ENCODE data around the gene CDS2.

The CDS2 gene

DNA sequence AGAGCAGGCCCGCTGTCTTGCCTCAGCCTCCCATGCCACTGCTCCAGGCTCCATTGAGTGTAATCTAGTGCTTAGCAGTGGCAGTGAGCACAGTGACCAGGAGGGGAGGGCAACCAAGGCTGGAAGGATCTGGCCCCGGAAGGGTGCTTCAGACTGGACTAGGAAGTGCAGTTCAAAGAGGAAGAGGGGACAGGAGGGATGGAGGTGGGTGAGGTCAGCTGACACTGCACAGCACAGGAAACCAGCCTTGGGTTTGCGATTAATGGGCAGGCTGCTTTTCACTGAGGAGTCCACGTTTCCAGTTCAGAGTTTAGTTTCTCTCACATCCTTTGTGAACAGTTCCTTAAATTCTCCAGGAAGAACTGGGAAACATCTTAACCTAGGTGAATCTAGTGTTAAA lies 46.9 kb downstream of the CDS2 start:
- Histone ChIP-seq H3K79me2 (ENCODE audit: insufficient read depth, low read length) (peaks cover 4% of the 10 kb centered on the region), H3K36me3 (ENCODE audit: low read length) (no peaks in the 10 kb centered on the region), H3K4me3 (ENCODE audit: insufficient read depth, low read length, poor library complexity, severe bottlenecking) (no peak overlapping the region)

DNA sequence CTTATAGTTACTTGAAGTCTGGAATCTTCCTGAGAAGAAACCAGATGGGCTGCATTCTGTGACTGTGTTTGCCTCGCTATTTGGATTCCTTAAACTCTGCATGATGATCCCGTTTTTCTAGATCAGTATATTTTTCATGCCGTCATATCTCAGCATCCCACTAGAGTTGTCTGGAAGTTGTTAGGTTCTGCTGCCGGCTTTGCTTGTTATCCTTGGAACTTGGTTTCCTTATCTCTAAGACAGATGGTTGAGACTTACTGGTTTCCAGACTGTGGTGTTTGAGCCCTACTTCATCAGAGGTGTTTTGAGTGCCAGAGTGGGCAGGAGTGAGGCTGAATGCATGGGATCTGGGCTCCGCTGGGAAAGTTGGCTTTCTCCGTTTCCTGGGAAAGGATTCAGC lies 50.3 kb downstream of the CDS2 start:
- H3K4me2 ChIP-seq (ENCODE audit: low read depth, low read length, poor library complexity, severe bottlenecking) = no peak overlapping the region
- no peaks in the 10 kb centered on the region for H3F3A ChIP-seq (ENCODE audit: insufficient read depth)
- no peaks in the 10 kb centered on the region for H3K36me3 ChIP-seq (ENCODE audit: low read length)
- no peak overlapping the region for H3K27ac ChIP-seq (ENCODE audit: low read depth, low read length)
- no peak overlapping the region for H3K4me3 ChIP-seq (ENCODE audit: insufficient read depth, low read length, poor library complexity, severe bottlenecking)
- H3K9ac ChIP-seq (ENCODE audit: low read length) = no peak overlapping the region
- H4K20me1 ChIP-seq (ENCODE audit: low read depth, low read length) = no peaks in the 10 kb centered on the region
- no peak for TF ChIP-seq EZH2phosphoT487 (conservative IDR thresholded peaks at IDR 0.05; ENCODE audit: low read length)
- TF ChIP-seq, protein P1, sequence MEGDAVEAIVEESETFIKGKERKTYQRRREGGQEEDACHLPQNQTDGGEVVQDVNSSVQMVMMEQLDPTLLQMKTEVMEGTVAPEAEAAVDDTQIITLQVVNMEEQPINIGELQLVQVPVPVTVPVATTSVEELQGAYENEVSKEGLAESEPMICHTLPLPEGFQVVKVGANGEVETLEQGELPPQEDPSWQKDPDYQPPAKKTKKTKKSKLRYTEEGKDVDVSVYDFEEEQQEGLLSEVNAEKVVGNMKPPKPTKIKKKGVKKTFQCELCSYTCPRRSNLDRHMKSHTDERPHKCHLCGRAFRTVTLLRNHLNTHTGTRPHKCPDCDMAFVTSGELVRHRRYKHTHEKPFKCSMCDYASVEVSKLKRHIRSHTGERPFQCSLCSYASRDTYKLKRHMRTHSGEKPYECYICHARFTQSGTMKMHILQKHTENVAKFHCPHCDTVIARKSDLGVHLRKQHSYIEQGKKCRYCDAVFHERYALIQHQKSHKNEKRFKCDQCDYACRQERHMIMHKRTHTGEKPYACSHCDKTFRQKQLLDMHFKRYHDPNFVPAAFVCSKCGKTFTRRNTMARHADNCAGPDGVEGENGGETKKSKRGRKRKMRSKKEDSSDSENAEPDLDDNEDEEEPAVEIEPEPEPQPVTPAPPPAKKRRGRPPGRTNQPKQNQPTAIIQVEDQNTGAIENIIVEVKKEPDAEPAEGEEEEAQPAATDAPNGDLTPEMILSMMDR (IDR thresholded peaks at IDR 0.05; ENCODE audit: insufficient read depth, low read length, poor library complexity, severe bottlenecking) = no peak
- no peaks in the 10 kb centered on the region for H3K27me3 ChIP-seq (ENCODE audit: low read length)
- H3K9me3 ChIP-seq (ENCODE audit: insufficient read depth, low read length) = no peaks in the 10 kb centered on the region
- H3K79me2 ChIP-seq (ENCODE audit: insufficient read depth, low read length) = no peaks in the 10 kb centered on the region; the same call in 1 of the 2 replicates
- H3K9me2 ChIP-seq (replicated peaks; ENCODE audit: insufficient read depth, low read length) = no peaks in the 10 kb centered on the region
- no peak overlapping the region for H2AFZ ChIP-seq (ENCODE audit: low read depth, low read length, severe bottlenecking)

More for the DNA sequence above, 46.9 kb downstream of the CDS2 start:
- Histone ChIP-seq H2AFZ (ENCODE audit: low read depth, low read length, severe bottlenecking) (no peak overlapping the region), H3K4me2 (ENCODE audit: low read depth, low read length, poor library complexity, severe bottlenecking) (no peak overlapping the region), H3K9me2 (replicated peaks; ENCODE audit: insufficient read depth, low read length) (no peaks in the 10 kb centered on the region), H3F3A (ENCODE audit: insufficient read depth) (no peaks in the 10 kb centered on the region), H3K9me3 (ENCODE audit: insufficient read depth, low read length) (no peaks in the 10 kb centered on the region), H4K20me1 (ENCODE audit: low read depth, low read length) (no peaks in the 10 kb centered on the region), H3K27ac (ENCODE audit: low read depth, low read length) (no peak overlapping the region), H3K9ac (ENCODE audit: low read length) (no peak overlapping the region), H3K27me3 (ENCODE audit: low read length) (no peaks in the 10 kb centered on the region)
- TF ChIP-seq, protein P1 (IDR thresholded peaks at IDR 0.05; ENCODE audit: insufficient read depth, low read length, poor library complexity, severe bottlenecking) = no peak
- TF ChIP-seq EZH2phosphoT487 (conservative IDR thresholded peaks at IDR 0.05; ENCODE audit: low read length) = no peak

DNA sequence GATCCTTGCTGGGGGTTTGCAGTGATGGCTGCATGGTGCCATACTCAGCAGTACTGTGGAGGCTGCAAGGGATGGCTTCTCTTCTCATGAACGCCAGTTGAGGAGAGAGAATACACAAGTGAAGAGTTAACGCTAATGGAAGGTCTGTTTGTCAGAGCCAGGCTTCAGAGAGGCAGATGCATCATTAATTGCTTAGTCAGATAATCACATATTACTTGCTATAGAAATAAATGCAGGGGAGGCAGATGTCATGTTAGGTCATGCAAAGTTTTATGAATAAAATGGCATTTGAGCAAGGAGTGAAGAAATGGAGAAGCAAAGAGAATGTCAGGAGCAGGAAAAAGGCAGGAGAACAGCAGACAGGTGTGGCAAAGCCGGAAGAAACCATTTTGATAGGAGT lies 51.2 kb downstream of the CDS2 start:
- no peak overlapping the region for H3K4me3 ChIP-seq (ENCODE audit: insufficient read depth, low read length, poor library complexity, severe bottlenecking)
- H3K9me3 ChIP-seq (ENCODE audit: insufficient read depth, low read length) = no peaks in the 10 kb centered on the region
- H3K79me2 ChIP-seq (ENCODE audit: insufficient read depth, low read length) = no peaks in the 10 kb centered on the region
- H3F3A ChIP-seq (ENCODE audit: insufficient read depth) = no peaks in the 10 kb centered on the region
- no peaks in the 10 kb centered on the region for H3K9me2 ChIP-seq (replicated peaks; ENCODE audit: insufficient read depth, low read length)
- H3K27ac ChIP-seq (ENCODE audit: low read depth, low read length) = no peak overlapping the region
- no peaks in the 10 kb centered on the region for H3K27me3 ChIP-seq (ENCODE audit: low read length)
- H3K9ac ChIP-seq (ENCODE audit: low read length) = no peak overlapping the region
- no peaks in the 10 kb centered on the region for H4K20me1 ChIP-seq (ENCODE audit: low read depth, low read length)
- TF ChIP-seq, protein P1 (IDR thresholded peaks at IDR 0.05; ENCODE audit: insufficient read depth, low read length, poor library complexity, severe bottlenecking) = no peak
- TF ChIP-seq EZH2phosphoT487 (conservative IDR thresholded peaks at IDR 0.05; ENCODE audit: low read length) = no peak
- H3K36me3 ChIP-seq (ENCODE audit: low read length) = peaks cover under 1% of the 10 kb centered on the region; the same call in 1 of the 2 replicates
- H2AFZ ChIP-seq (ENCODE audit: low read depth, low read length, severe bottlenecking) = no peak overlapping the region
- no peak overlapping the region for H3K4me2 ChIP-seq (ENCODE audit: low read depth, low read length, poor library complexity, severe bottlenecking)
